ENCODE data around the gene PIN1. TPM values are rescaled to one million over a fixed set of nuclear protein-coding genes. Genes with fewer than 3 reads are reported as not detected.
A peak's percentile ranks its signal among the peaks of the same experiment; 100 is the strongest.

The PIN1 gene
- total and polyA plus RNA-seq, 2 of the 13 experiments (the other 11 are each of a cell fraction or from before 2014, with no cell fraction given) = 31.9 to 72.0 TPM

DNA sequence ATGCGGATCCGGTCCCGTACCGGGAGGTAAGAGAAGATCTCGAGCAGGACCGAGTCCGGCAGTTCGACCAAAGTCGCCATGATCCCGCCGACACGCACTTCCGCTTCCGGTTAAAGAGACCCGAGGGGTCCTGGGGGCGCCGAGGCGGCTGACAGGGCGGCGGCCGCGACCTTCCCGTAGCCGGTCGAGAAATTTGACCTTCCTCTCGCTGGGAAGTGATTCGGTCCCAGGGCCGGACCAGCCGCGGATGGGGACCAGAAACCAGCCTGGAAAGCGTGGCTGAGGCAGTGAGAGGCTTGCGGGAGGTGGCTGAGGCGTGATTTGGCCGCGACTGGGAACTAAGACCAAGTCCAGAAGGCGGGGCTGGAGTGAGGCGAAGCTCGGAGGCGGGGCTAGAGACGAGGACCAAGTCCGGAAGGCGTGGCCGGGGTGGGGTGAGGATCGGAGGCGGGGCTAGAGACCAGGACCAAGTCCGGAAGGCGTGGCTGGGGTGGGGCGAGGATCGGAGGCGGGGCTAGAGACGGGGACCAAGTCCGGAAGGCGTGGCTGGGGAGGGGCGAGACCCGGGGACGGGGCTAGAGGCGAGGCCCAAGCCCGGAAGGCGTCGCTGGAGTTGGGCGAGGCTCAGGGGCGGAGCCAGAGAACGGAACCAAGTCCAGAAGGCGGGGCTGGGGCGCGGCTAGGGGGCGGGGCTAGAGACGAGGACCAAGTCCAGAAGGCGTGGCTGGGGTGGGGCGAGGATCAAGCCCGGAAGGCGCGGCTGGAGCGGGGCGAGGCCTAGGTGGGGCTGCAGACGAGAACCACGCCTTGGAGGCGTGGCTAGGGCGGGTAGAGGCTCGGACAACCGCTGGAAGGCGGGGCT is 16.2 kb upstream of the PIN1 start, which contains the start of gene FBXL12 (continued):
- TF ChIP-seq ZNF629 (CRISPR knock-in tag; conservative IDR thresholded peaks at IDR 0.05) (no peak), PHF5A (CRISPR knock-in tag; IDR thresholded peaks at IDR 0.05; ENCODE audit: low read depth, unreplicated experiment) (peak; percentile 61), ETV5 (CRISPR knock-in tag; IDR thresholded peaks at IDR 0.05; ENCODE audit: borderline replicate concordance) (peak; percentile 41; the same call in 1 of the 2 replicates), ZSCAN31 (CRISPR knock-in tag; IDR thresholded peaks at IDR 0.05; ENCODE audit: low read depth) (0 out of 2 replicates have a peak, but pooled peaks have one; percentile 63), ZNF3 (CRISPR knock-in tag; IDR thresholded peaks at IDR 0.05) (no peak), ZNF83 (CRISPR knock-in tag; IDR thresholded peaks at IDR 0.05; ENCODE audit: borderline replicate concordance) (no peak), ZNF180 (CRISPR knock-in tag; IDR thresholded peaks at IDR 0.05; ENCODE audit: borderline replicate concordance, low read depth) (no peak), NR1H2 (CRISPR knock-in tag; IDR thresholded peaks at IDR 0.05; ENCODE audit: borderline replicate concordance, low read depth) (no peak), ZC3H13 (CRISPR knock-in tag; IDR thresholded peaks at IDR 0.05) (peak; percentile 61), ZNF841 (CRISPR knock-in tag; IDR thresholded peaks at IDR 0.05; ENCODE audit: borderline replicate concordance) (no peak), HNF4A (CRISPR knock-in tag; IDR thresholded peaks at IDR 0.05) (peak; percentile 17), ZSCAN20 (CRISPR knock-in tag; IDR thresholded peaks at IDR 0.05; ENCODE audit: borderline replicate concordance) (no peak), RARA (CRISPR knock-in tag; IDR thresholded peaks at IDR 0.05) (peak; percentile 18; the same call in 1 of the 2 replicates), ZNF350 (CRISPR knock-in tag; IDR thresholded peaks at IDR 0.05; ENCODE audit: borderline replicate concordance, low read depth) (peak; percentile 96), ARNT2 (CRISPR knock-in tag; IDR thresholded peaks at IDR 0.05; ENCODE audit: low read depth) (no peak), U2AF2 (IDR thresholded peaks at IDR 0.05; ENCODE audit: low read depth, low read length) (no peak)
- TF ChIP-seq, protein P1, sequence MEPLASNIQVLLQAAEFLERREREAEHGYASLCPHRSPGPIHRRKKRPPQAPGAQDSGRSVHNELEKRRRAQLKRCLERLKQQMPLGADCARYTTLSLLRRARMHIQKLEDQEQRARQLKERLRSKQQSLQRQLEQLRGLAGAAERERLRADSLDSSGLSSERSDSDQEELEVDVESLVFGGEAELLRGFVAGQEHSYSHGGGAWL (CRISPR knock-in tag; IDR thresholded peaks at IDR 0.05) = 0 out of 2 replicates have a peak, but pooled peaks have one; percentile 68
- TF ChIP-seq, protein P2, sequence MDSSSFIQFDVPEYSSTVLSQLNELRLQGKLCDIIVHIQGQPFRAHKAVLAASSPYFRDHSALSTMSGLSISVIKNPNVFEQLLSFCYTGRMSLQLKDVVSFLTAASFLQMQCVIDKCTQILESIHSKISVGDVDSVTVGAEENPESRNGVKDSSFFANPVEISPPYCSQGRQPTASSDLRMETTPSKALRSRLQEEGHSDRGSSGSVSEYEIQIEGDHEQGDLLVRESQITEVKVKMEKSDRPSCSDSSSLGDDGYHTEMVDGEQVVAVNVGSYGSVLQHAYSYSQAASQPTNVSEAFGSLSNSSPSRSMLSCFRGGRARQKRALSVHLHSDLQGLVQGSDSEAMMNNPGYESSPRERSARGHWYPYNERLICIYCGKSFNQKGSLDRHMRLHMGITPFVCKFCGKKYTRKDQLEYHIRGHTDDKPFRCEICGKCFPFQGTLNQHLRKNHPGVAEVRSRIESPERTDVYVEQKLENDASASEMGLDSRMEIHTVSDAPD (CRISPR knock-in tag; IDR thresholded peaks at IDR 0.05) = no peak
- TF ChIP-seq, protein P3, sequence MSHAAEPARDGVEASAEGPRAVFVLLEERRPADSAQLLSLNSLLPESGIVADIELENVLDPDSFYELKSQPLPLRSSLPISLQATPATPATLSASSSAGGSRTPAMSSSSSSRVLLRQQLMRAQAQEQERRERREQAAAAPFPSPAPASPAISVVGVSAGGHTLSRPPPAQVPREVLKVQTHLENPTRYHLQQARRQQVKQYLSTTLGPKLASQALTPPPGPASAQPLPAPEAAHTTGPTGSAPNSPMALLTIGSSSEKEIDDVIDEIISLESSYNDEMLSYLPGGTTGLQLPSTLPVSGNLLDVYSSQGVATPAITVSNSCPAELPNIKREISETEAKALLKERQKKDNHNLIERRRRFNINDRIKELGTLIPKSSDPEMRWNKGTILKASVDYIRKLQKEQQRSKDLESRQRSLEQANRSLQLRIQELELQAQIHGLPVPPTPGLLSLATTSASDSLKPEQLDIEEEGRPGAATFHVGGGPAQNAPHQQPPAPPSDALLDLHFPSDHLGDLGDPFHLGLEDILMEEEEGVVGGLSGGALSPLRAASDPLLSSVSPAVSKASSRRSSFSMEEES (CRISPR knock-in tag; IDR thresholded peaks at IDR 0.05) = no peak
- TF ChIP-seq, protein P4, sequence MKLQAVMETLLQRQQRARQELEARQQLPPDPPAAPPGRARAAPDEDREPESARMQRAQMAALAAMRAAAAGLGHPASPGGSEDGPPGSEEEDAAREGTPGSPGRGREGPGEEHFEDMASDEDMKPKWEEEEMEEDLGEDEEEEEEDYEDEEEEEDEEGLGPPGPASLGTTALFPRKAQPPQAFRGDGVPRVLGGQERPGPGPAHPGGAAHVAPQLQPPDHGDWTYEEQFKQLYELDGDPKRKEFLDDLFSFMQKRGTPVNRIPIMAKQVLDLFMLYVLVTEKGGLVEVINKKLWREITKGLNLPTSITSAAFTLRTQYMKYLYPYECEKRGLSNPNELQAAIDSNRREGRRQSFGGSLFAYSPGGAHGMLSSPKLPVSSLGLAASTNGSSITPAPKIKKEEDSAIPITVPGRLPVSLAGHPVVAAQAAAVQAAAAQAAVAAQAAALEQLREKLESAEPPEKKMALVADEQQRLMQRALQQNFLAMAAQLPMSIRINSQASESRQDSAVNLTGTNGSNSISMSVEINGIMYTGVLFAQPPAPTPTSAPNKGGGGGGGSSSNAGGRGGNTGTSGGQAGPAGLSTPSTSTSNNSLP (IDR thresholded peaks at IDR 0.05; ENCODE audit: low read depth, low read length) = no peak
